H9 (cell line): ENCODE results near the gene LIN7C. TPM values are rescaled to one million over a fixed set of nuclear protein-coding genes. Genes with fewer than 3 reads are reported as not detected.

Experiments used
- DNase-seq: peaks from one replicate; pipeline ENCODE4 v3.0.0-alpha.2; 2017
- H2AFZ ChIP-seq: one replicate; pipeline ENCODE4 v1.6.1; 2013; ENCODE audit warnings: mild to moderate bottlenecking, low read length, control low read depth, moderate library complexity
- H2AK5ac ChIP-seq: 2 replicates; pipeline ENCODE4 v1.6.1; 2013; ENCODE audit warnings: low read length, control low read depth, mixed read lengths; ENCODE audit not compliant: insufficient read length
- H2BK120ac ChIP-seq: one replicate; pipeline ENCODE4 v1.6.1; 2013; ENCODE audit warnings: low read depth, mild to moderate bottlenecking, low read length, control low read depth, inconsistent platforms; ENCODE audit not compliant: poor library complexity, severe bottlenecking
- H2BK12ac ChIP-seq: 2 replicates; pipeline ENCODE4 v1.6.1; 2013; ENCODE audit warnings: low read length, control low read depth, mixed read lengths, low read depth; ENCODE audit not compliant: insufficient read length
- H2BK15ac ChIP-seq: 2 replicates; pipeline ENCODE4 v1.6.1; 2013; ENCODE audit warnings: low read depth, low read length, control low read depth
- H2BK20ac ChIP-seq: one replicate; pipeline ENCODE4 v1.6.1; 2013; ENCODE audit warnings: low read depth, mild to moderate bottlenecking, low read length, control low read depth, inconsistent platforms; ENCODE audit not compliant: poor library complexity, severe bottlenecking
- H2BK5ac ChIP-seq: 2 replicates; pipeline ENCODE4 v1.6.1; 2013; ENCODE audit warnings: low read length, control low read depth, mixed read lengths; ENCODE audit not compliant: insufficient read length
- H3K14ac ChIP-seq: 2 replicates; pipeline ENCODE4 v1.6.1; 2013; ENCODE audit warnings: low read length, control low read depth; ENCODE audit not compliant: insufficient read depth
- H3K18ac ChIP-seq: 2 replicates; pipeline ENCODE4 v1.6.1; 2013; ENCODE audit warnings: low read depth, mild to moderate bottlenecking, mixed read lengths, low read length, control low read depth; ENCODE audit not compliant: insufficient read length
- H3K23ac ChIP-seq: 2 replicates; pipeline ENCODE4 v1.6.1; 2013; ENCODE audit warnings: low read length, control low read depth, mixed read lengths, low read depth; ENCODE audit not compliant: insufficient read length
- H3K23me2 ChIP-seq: 2 replicates; pipeline ENCODE4 v1.6.1; 2013; ENCODE audit warnings: low read depth, mild to moderate bottlenecking, mixed read lengths, low read length, control low read depth; ENCODE audit not compliant: insufficient read length, poor library complexity, severe bottlenecking
- H3K27ac ChIP-seq: 2 replicates; pipeline ENCODE4 v1.5.1; 2013; ENCODE audit warnings: low read length, control low read depth, mixed read lengths, low read depth; ENCODE audit not compliant: insufficient read length
- H3K27me3 ChIP-seq: 2 replicates; pipeline ENCODE4 v1.6.1; 2013; ENCODE audit warnings: low read length, control low read depth, inconsistent platforms; ENCODE audit not compliant: insufficient read depth
- H3K4ac ChIP-seq: 2 replicates; pipeline ENCODE4 v1.6.1; 2013; ENCODE audit warnings: low read depth, mild to moderate bottlenecking, control low read depth, inconsistent platforms, low read length, moderate library complexity
- H3K4me1 ChIP-seq: 2 replicates; pipeline ENCODE4 v1.6.1; 2013; ENCODE audit warnings: low read length, control low read depth, inconsistent platforms; ENCODE audit not compliant: insufficient read depth
- H3K4me2 ChIP-seq: 2 replicates; pipeline ENCODE4 v1.6.1; 2013; ENCODE audit warnings: low read length, control low read depth, mixed read lengths; ENCODE audit not compliant: insufficient read length, insufficient read depth
- H3K56ac ChIP-seq: 2 replicates; pipeline ENCODE4 v1.6.1; 2013; ENCODE audit warnings: low read depth, mild to moderate bottlenecking, mixed read lengths, low read length, control low read depth; ENCODE audit not compliant: insufficient read length
- H3K79me1 ChIP-seq: 2 replicates; pipeline ENCODE4 v1.6.1; 2013; ENCODE audit warnings: low read depth, mild to moderate bottlenecking, moderate library complexity, low read length, control low read depth, inconsistent platforms; ENCODE audit not compliant: insufficient read depth, poor library complexity, severe bottlenecking
- H3K79me2 ChIP-seq: 2 replicates; pipeline ENCODE4 v1.6.1; 2013; ENCODE audit warnings: low read length, control low read depth, inconsistent platforms; ENCODE audit not compliant: insufficient read depth
- H3K9ac ChIP-seq: 2 replicates; pipeline ENCODE4 v1.6.1; 2013; ENCODE audit warnings: low read length, control low read depth, mixed read lengths; ENCODE audit not compliant: insufficient read length; ENCODE audit errors: extremely low read depth
- H3K9me3 ChIP-seq: one replicate; pipeline ENCODE4 v1.6.1; 2013; ENCODE audit warnings: low read depth, low read length, inconsistent platforms; ENCODE audit not compliant: control insufficient read depth
- H3T11ph ChIP-seq: one replicate; pipeline ENCODE4 v1.6.1; 2013; ENCODE audit warnings: mild to moderate bottlenecking, low read length, control low read depth, inconsistent platforms
- H4K20me1 ChIP-seq: one replicate; pipeline ENCODE4 v1.6.1; 2013; ENCODE audit not compliant: control insufficient read depth, insufficient read length, insufficient read depth
- H4K5ac ChIP-seq: 2 replicates; pipeline ENCODE4 v1.6.1; 2013; ENCODE audit warnings: low read depth, mild to moderate bottlenecking, mixed read lengths, low read length, control low read depth; ENCODE audit not compliant: insufficient read length
- H4K8ac ChIP-seq: replicated peaks from 2 replicates; pipeline ENCODE4 v1.6.1; 2013; ENCODE audit warnings: low read length, control low read depth, mixed read lengths, low read depth; ENCODE audit not compliant: insufficient read length
- H4K91ac ChIP-seq: 2 replicates; pipeline ENCODE4 v1.6.1; 2013; ENCODE audit warnings: low read depth, mild to moderate bottlenecking, moderate library complexity, mixed read lengths, low read length, control low read depth; ENCODE audit not compliant: insufficient read length
- H3K27ac Mint-ChIP-seq, 3 experiments: 2 replicates in 2 of 3; 3 replicates in 1 of 3; pipeline ENCODE4 v1.8.0; 2020 to 2021; ENCODE audit warnings: mixed read lengths in 3 of 3, mild to moderate bottlenecking in 1 of 3, moderate library complexity in 1 of 3
- H3K27me3 Mint-ChIP-seq: 2 replicates; pipeline ENCODE4 v1.8.0; 2021; ENCODE audit warnings: low read depth, mild to moderate bottlenecking, moderate library complexity, mixed read lengths
- H3K36me3 Mint-ChIP-seq, 3 experiments: 2 replicates in 2 of 3; 3 replicates in 1 of 3; pipeline ENCODE4 v1.8.0; 2020 to 2021; ENCODE audit warnings: low read depth in 3 of 3, mixed read lengths in 3 of 3; ENCODE audit not compliant: insufficient read depth in 1 of 3
- H3K4me1 Mint-ChIP-seq, 2 experiments: 2 replicates each; pipeline ENCODE4 v1.8.0; 2020; ENCODE audit warnings: mixed read lengths in 2 of 2
- H3K4me3 Mint-ChIP-seq, 2 experiments: 2 replicates in 1 of 2; 3 replicates in 1 of 2; pipeline ENCODE4 v1.8.0; 2020 to 2021; ENCODE audit warnings: mild to moderate bottlenecking in 2 of 2, mixed read lengths in 2 of 2, moderate library complexity in 1 of 2
- H3K9me3 Mint-ChIP-seq, 2 experiments: 2 replicates in 1 of 2; 3 replicates in 1 of 2; pipeline ENCODE4 v1.8.0; 2020; ENCODE audit warnings: mild to moderate bottlenecking in 2 of 2, mixed read lengths in 2 of 2, moderate library complexity in 1 of 2
- WGBS: extraction: QIAGEN DNeasy Blood & Tissue Kit; methylation state at CpG from one replicate; pipeline ENCODE4 v1.1.7; 2013; ENCODE audit warnings: missing lambda C conversion rate, low lambda C conversion rate, mixed read lengths; ENCODE audit not compliant: insufficient read length; ENCODE audit errors: extremely low coverage; 5-methylcytosine and 5-hydroxymethylcytosine counted together
- total RNA-seq: library from RNA; stranded (reverse); gene quantifications from 2 replicates; pipeline ENCODE4 v1.2.1, GENCODE V29; 2021
- TF ChIP-seq, protein P1 (sequence below): fragments of 200-600 bp; sonication (generic); conservative IDR thresholded peaks from 3 replicates; pipeline ENCODE4 v1.8.0; 2021; ENCODE audit warnings: antibody characterized with exemption, mild to moderate bottlenecking

The LIN7C gene
- total RNA-seq, 1 experiment from 2014 or later: 40.0 TPM

- H3K36me3 Mint-ChIP-seq: peaks cover 12 to 49% (median 39%) of the 10 kb centered on the region in 3 experiments
- Histone ChIP-seq H4K91ac (no peak overlapping the region), H4K20me1 (no peaks in the 10 kb centered on the region), H3K23ac (no peak overlapping the region), H2BK15ac (no peak overlapping the region), H3K4ac (no peak overlapping the region), H2BK5ac (no peak overlapping the region), H3K9ac (no peak overlapping the region), H3K18ac (no peak overlapping the region), H3K79me1 (peaks cover 9% of the 10 kb centered on the region), H3K14ac (no peak overlapping the region), H3K56ac (no peak overlapping the region), H3K4me1 (peaks cover 11% of the 10 kb centered on the region), H3K4me2 (no peak overlapping the region), H3K9me3 (no peaks in the 10 kb centered on the region), H3T11ph (no peak overlapping the region), H3K23me2 (peaks cover 9% of the 10 kb centered on the region), H2AFZ (no peak overlapping the region), H4K8ac (no peak overlapping the region), H2AK5ac (no peak overlapping the region), H4K5ac (no peak overlapping the region), H2BK120ac (no peak overlapping the region), H3K27me3 (no peaks in the 10 kb centered on the region), H2BK20ac (no peak overlapping the region), H3K27ac (no peak overlapping the region), H3K79me2 (peaks cover 56% of the 10 kb centered on the region; the same call in 1 of the 2 replicates), H2BK12ac (no peak overlapping the region)
- no peaks in the 10 kb centered on the region for H3K27me3 Mint-ChIP-seq
- H3K9me3 Mint-ChIP-seq: no peaks in the 10 kb centered on the region; a peak in 1 of 5 replicates
- DNase-seq: no peak
- peaks cover 73 to 81% of the 10 kb centered on the region in 2 experiments for H3K4me1 Mint-ChIP-seq
- H3K27ac Mint-ChIP-seq: peak overlapping the region in 1 of 3 experiments; percentile 91; a peak in 2 of 7 replicates
- TF ChIP-seq, protein P1, sequence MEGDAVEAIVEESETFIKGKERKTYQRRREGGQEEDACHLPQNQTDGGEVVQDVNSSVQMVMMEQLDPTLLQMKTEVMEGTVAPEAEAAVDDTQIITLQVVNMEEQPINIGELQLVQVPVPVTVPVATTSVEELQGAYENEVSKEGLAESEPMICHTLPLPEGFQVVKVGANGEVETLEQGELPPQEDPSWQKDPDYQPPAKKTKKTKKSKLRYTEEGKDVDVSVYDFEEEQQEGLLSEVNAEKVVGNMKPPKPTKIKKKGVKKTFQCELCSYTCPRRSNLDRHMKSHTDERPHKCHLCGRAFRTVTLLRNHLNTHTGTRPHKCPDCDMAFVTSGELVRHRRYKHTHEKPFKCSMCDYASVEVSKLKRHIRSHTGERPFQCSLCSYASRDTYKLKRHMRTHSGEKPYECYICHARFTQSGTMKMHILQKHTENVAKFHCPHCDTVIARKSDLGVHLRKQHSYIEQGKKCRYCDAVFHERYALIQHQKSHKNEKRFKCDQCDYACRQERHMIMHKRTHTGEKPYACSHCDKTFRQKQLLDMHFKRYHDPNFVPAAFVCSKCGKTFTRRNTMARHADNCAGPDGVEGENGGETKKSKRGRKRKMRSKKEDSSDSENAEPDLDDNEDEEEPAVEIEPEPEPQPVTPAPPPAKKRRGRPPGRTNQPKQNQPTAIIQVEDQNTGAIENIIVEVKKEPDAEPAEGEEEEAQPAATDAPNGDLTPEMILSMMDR: no peak
- no CpG with 5 or more reads among the region's 3 CpGs for WGBS
- H3K4me3 Mint-ChIP-seq: no peak overlapping the region; a peak in 1 of 5 replicates
Measured at GRCh38 chr11:27465629-27466028, 40.9 kb downstream of the LIN7C start.
